Thymus (tissue), 11 donors: Measurements from ENCODE around the gene LRP1-AS. TPM values are rescaled to one million over a fixed set of nuclear protein-coding genes. Genes with fewer than 3 reads are reported as not detected.

Experiments used
- DNase-seq, 9 donors: peaks; one replicate each; pipeline ENCODE4 v3.0.0-alpha.2; 2013; ENCODE audit warnings: low spot score in 9 of 9, low read depth in 6 of 9, missing footprints in 1 of 9
- H3K27ac ChIP-seq, 2 donors: one replicate each; pipeline ENCODE4 v1.5.1; 2013; ENCODE audit warnings: control low read depth in 1 of 2, low read depth in 1 of 2, low read length in 1 of 2, mild to moderate bottlenecking in 1 of 2, moderate library complexity in 1 of 2
- H3K27me3 ChIP-seq, 2 donors: one replicate each; pipeline ENCODE4 v1.5.1; 2013; ENCODE audit warnings: low read length in 1 of 2; ENCODE audit not compliant: control insufficient read depth in 2 of 2, insufficient read depth in 1 of 2
- H3K36me3 ChIP-seq, 2 donors: one replicate each; pipeline ENCODE4 v1.5.1; 2013; ENCODE audit warnings: low read length in 1 of 2, mild to moderate bottlenecking in 1 of 2, moderate library complexity in 1 of 2; ENCODE audit not compliant: control insufficient read depth in 2 of 2, insufficient read depth in 2 of 2
- H3K4me1 ChIP-seq, 2 donors: one replicate each; pipeline ENCODE4 v1.5.1; 2013; ENCODE audit warnings: low read length in 2 of 2; ENCODE audit not compliant: control insufficient read depth in 2 of 2, insufficient read depth in 2 of 2
- H3K4me3 ChIP-seq, 2 donors: one replicate each; pipeline ENCODE4 v1.5.1; 2013; ENCODE audit warnings: low read length in 2 of 2, control low read depth in 1 of 2, mild to moderate bottlenecking in 1 of 2
- H3K9me3 ChIP-seq, 2 donors: one replicate each; pipeline ENCODE4 v1.5.1; 2013; ENCODE audit warnings: low read length in 1 of 2, mild to moderate bottlenecking in 1 of 2; ENCODE audit not compliant: control insufficient read depth in 2 of 2, insufficient read depth in 1 of 2
- WGBS: extraction: QIAGEN DNeasy Blood & Tissue Kit; methylation state at CpG from one replicate; pipeline ENCODE4 v1.1.7; 2013; 5-methylcytosine and 5-hydroxymethylcytosine counted together
- polyA plus RNA-seq: library from polyadenylated mRNA; stranded (reverse); fragments of 200-250 nt; gene quantifications from one replicate; pipeline ENCODE4 v1.2.3, GENCODE V29; 2013
- total RNA-seq: library from RNA; stranded (reverse); fragments of 120-200 nt; gene quantifications from one replicate; pipeline ENCODE4 v1.2.4, GENCODE V29; 2013
- donor health status: healthy.

LRP1-AS gene
- total and polyA plus RNA-seq, 2 donors = not detected

- H3K27me3 ChIP-seq = peaks cover 0 to 7% of the 10 kb centered on the region in 2 donors
- no peaks in the 10 kb centered on the region for H3K9me3 ChIP-seq
- H3K36me3 ChIP-seq = no peaks in the 10 kb centered on the region
- H3K4me1 ChIP-seq = no peaks in the 10 kb centered on the region
- DNase-seq = no peak
- H3K4me3 ChIP-seq = no peak overlapping the region
- WGBS = 95% methylated on average over 9 of the region's 9 CpGs
- H3K27ac ChIP-seq = no peak overlapping the region
These were observed 28.7 kb upstream of the LRP1-AS start for GRCh38 chr12:57176139-57176477.

GRCh38 chr12:57175428-57176138 lies 28.2 kb upstream of the LRP1-AS start:
- H3K9me3 ChIP-seq = no peaks in the 10 kb centered on the region
- peak in 3 of 9 donors; percentile 17 to 23 (median 18) for DNase-seq
- no peaks in the 10 kb centered on the region for H3K4me1 ChIP-seq
- no peak overlapping the region for H3K27ac ChIP-seq
- peaks cover 0 to 7% of the 10 kb centered on the region in 2 donors for H3K27me3 ChIP-seq
- H3K4me3 ChIP-seq = no peak overlapping the region
- no peaks in the 10 kb centered on the region for H3K36me3 ChIP-seq
- WGBS = 76% methylated on average over 29 of the region's 29 CpGs

DNA sequence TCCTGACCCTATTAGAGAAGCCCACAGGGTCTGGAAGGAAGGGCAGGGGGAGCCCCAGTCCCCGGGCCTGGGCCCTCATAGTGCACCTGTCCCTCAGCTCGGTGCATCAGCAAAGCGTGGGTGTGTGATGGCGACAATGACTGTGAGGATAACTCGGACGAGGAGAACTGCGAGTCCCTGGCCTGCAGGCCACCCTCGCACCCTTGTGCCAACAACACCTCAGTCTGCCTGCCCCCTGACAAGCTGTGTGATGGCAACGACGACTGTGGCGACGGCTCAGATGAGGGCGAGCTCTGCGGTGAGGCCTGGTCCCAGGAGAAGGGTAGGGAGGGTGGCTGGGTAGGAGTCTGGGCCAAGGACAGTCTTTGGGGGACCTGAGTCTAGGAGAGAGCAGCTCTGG lies 26.3 kb upstream of the LRP1-AS start:
- WGBS = 93% methylated on average over 14 of the region's 14 CpGs
- Histone ChIP-seq H3K9me3 (no peaks in the 10 kb centered on the region), H3K36me3 (no peaks in the 10 kb centered on the region), H3K27me3 (peaks cover 0 to 7% of the 10 kb centered on the region in 2 donors), H3K4me1 (peaks cover 0 to 5% of the 10 kb centered on the region in 2 donors), H3K4me3 (no peak overlapping the region), H3K27ac (no peak overlapping the region)
- DNase-seq = no peak

- no peaks in the 10 kb centered on the region for H3K9me3 ChIP-seq
- peaks cover 0 to 5% of the 10 kb centered on the region in 2 donors for H3K27me3 ChIP-seq
- no peak overlapping the region for H3K4me3 ChIP-seq
- H3K4me1 ChIP-seq = peaks cover 0 to 8% of the 10 kb centered on the region in 2 donors
- H3K36me3 ChIP-seq = no peaks in the 10 kb centered on the region
- H3K27ac ChIP-seq = no peak overlapping the region
- WGBS = 68% methylated on average over 11 of the region's 11 CpGs
- peak in 1 of 9 donors; percentile 20 for DNase-seq
These were observed 25.7 kb upstream of the LRP1-AS start for GRCh38 chr12:57173089-57173488.

DNA sequence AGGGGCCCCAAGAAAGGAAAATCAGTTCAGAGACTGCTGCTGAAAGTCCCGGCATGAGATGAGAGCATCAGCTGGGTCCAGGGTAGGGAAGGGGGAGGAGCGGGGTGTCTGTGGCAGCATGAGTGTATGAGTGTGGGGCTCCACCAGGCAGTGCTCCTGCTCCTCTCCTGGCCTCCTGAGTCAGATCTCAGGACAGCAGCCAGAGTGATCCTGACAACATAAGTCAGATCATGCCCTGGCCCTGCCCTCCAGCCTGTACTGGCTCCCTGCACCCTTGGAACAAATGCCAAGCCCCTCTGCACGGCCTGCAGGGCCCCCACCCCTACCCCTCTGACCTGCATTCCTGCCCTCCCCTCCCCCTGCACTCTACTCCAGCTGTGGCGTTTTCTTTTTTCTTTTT lies 24.2 kb upstream of the LRP1-AS start:
- Histone ChIP-seq H3K4me1 (peaks cover 0 to 21% of the 10 kb centered on the region in 2 donors), H3K27ac (peak overlapping the region in 1 of 2 donors; percentile 31), H3K27me3 (peaks cover 0 to 3% of the 10 kb centered on the region in 2 donors), H3K36me3 (no peaks in the 10 kb centered on the region), H3K4me3 (no peak overlapping the region), H3K9me3 (no peaks in the 10 kb centered on the region)
- WGBS = 90% methylated on average over 4 of the region's 4 CpGs
- DNase-seq = no peak

- no peaks in the 10 kb centered on the region for H3K9me3 ChIP-seq
- no peak overlapping the region for H3K4me3 ChIP-seq
- no peak for DNase-seq
- H3K36me3 ChIP-seq = no peaks in the 10 kb centered on the region
- H3K27ac ChIP-seq = no peak overlapping the region
- H3K27me3 ChIP-seq = peaks cover 0 to 3% of the 10 kb centered on the region in 2 donors
- WGBS = 95% methylated on average over 4 of the region's 4 CpGs
- peaks cover 0 to 21% of the 10 kb centered on the region in 2 donors for H3K4me1 ChIP-seq
These were observed 23.5 kb upstream of the LRP1-AS start for GRCh38 chr12:57170927-57171326.

- H3K9me3 ChIP-seq = no peaks in the 10 kb centered on the region
- H3K36me3 ChIP-seq = no peaks in the 10 kb centered on the region
- H3K4me1 ChIP-seq = peaks cover 0 to 21% of the 10 kb centered on the region in 2 donors
- no peak overlapping the region for H3K27ac ChIP-seq
- no peak for DNase-seq
- 92% methylated on average over 1 of the region's 1 CpG for WGBS
- H3K4me3 ChIP-seq = no peak overlapping the region
- no peaks in the 10 kb centered on the region for H3K27me3 ChIP-seq
These were observed 23.0 kb upstream of the LRP1-AS start for GRCh38 chr12:57170408-57170807.

DNA sequence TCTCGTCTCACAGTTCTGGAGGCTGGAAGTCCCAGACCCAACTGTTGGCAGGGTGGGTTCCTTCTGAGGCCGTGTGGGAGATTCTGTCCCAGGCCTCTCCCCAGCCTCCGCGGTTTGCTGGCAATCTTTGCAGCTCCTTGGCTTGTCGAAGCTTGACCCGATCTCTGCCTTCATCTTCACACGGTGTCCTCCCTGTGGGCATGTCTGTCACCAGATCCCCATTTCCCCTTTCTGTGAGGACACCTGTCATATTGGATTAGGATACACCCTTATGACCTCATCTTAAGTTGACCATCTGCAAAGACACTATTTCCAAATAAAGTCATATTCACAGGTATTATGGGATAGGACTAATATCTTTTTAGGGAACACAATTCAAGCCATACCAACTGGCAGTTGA lies 22.6 kb upstream of the LRP1-AS start:
- Histone ChIP-seq H3K27ac (no peak overlapping the region), H3K4me1 (peaks cover 0 to 21% of the 10 kb centered on the region in 2 donors)

GRCh38 chr12:57169046-57169795 lies 21.8 kb upstream of the LRP1-AS start:
- no peak overlapping the region for H3K27ac ChIP-seq
- H3K27me3 ChIP-seq = no peaks in the 10 kb centered on the region
- WGBS = 96% methylated on average over 23 of the region's 23 CpGs
- DNase-seq = no peak
- H3K4me1 ChIP-seq = peaks cover 0 to 21% of the 10 kb centered on the region in 2 donors
- no peaks in the 10 kb centered on the region for H3K9me3 ChIP-seq
- H3K36me3 ChIP-seq = no peaks in the 10 kb centered on the region
- H3K4me3 ChIP-seq = no peak overlapping the region

More for the DNA sequence above, 22.6 kb upstream of the LRP1-AS start:
- no peak for DNase-seq
- Histone ChIP-seq H3K27me3 (no peaks in the 10 kb centered on the region), H3K4me3 (no peak overlapping the region), H3K9me3 (no peaks in the 10 kb centered on the region), H3K36me3 (no peaks in the 10 kb centered on the region)
- WGBS = 92% methylated on average over 7 of the region's 7 CpGs
